Measurements from ENCODE around the gene ZBTB7A. TPM values are rescaled to one million over a fixed set of nuclear protein-coding genes. Genes with fewer than 3 reads are reported as not detected.

Gene ZBTB7A
- total RNA-seq, 4 donors from 2014 or later = 60.3 to 94.2 (median 77.4) TPM

- DNase-seq (ENCODE audit: low spot score in 2 of 2) = no peak
- no peak overlapping the region for H3K4me3 ChIP-seq
- no peaks in the 10 kb centered on the region for H3K9me3 ChIP-seq
- no peaks in the 10 kb centered on the region for H3K27me3 ChIP-seq
- TF ChIP-seq CTCF (IDR thresholded peaks at IDR 0.05) (no peak), POLR2AphosphoS5 (IDR thresholded peaks at IDR 0.05) (no peak), EP300 (IDR thresholded peaks at IDR 0.05) (no peak), POLR2A (IDR thresholded peaks at IDR 0.05) (no peak)
- H3K27ac ChIP-seq = no peak overlapping the region
- H3K36me3 ChIP-seq = peaks cover 69% of the 10 kb centered on the region
- 88% methylated on average over 33 of the region's 33 CpGs for WGBS
- peaks cover 9% of the 10 kb centered on the region for H3K4me1 ChIP-seq
These were observed 28.6 kb downstream of the ZBTB7A start for GRCh38 chr19:4038057-4038456.

GRCh38 chr19:4037301-4037949, 29.3 kb downstream of the ZBTB7A start:
- TF ChIP-seq EP300 (IDR thresholded peaks at IDR 0.05) (no peak), POLR2AphosphoS5 (IDR thresholded peaks at IDR 0.05) (no peak), CTCF (IDR thresholded peaks at IDR 0.05) (no peak), POLR2A (IDR thresholded peaks at IDR 0.05) (no peak)
- Histone ChIP-seq H3K27ac (no peak overlapping the region), H3K27me3 (no peaks in the 10 kb centered on the region), H3K4me1 (peaks cover 4% of the 10 kb centered on the region), H3K4me3 (no peak overlapping the region), H3K36me3 (peaks cover 73% of the 10 kb centered on the region), H3K9me3 (no peaks in the 10 kb centered on the region)
- no peak for DNase-seq (ENCODE audit: low spot score in 2 of 2)
- WGBS = 94% methylated on average over 51 of the region's 54 CpGs

- Histone ChIP-seq H3K9me3 (no peaks in the 10 kb centered on the region), H3K27me3 (no peaks in the 10 kb centered on the region), H3K36me3 (peaks cover 72% of the 10 kb centered on the region), H3K27ac (no peak overlapping the region), H3K4me3 (no peak overlapping the region), H3K4me1 (peaks cover 7% of the 10 kb centered on the region)
- TF ChIP-seq POLR2AphosphoS5 (IDR thresholded peaks at IDR 0.05) = no peak
- TF ChIP-seq EP300 (IDR thresholded peaks at IDR 0.05) = no peak
- no peak for TF ChIP-seq POLR2A (IDR thresholded peaks at IDR 0.05)
- TF ChIP-seq CTCF (IDR thresholded peaks at IDR 0.05) = no peak
- WGBS = 93% methylated on average over 21 of the region's 25 CpGs
- no peak for DNase-seq (ENCODE audit: low spot score in 2 of 2)
These were observed 30.0 kb downstream of the ZBTB7A start for GRCh38 chr19:4036576-4037300.

- Histone ChIP-seq H3K4me3 (no peak overlapping the region), H3K4me1 (peaks cover 7% of the 10 kb centered on the region), H3K27me3 (no peaks in the 10 kb centered on the region), H3K36me3 (peaks cover 69% of the 10 kb centered on the region), H3K9me3 (no peaks in the 10 kb centered on the region), H3K27ac (no peak overlapping the region)
- DNase-seq (ENCODE audit: low spot score in 2 of 2) = no peak
- TF ChIP-seq POLR2AphosphoS5 (IDR thresholded peaks at IDR 0.05) (no peak), CTCF (IDR thresholded peaks at IDR 0.05) (no peak), EP300 (IDR thresholded peaks at IDR 0.05) (no peak), POLR2A (IDR thresholded peaks at IDR 0.05) (no peak)
- WGBS = 84% methylated on average over 10 of the region's 10 CpGs
These were observed 31.1 kb downstream of the ZBTB7A start for GRCh38 chr19:4035582-4035981.

- whole genome bisulfite sequencing = 78% methylated on average over 13 of the region's 19 CpGs
- H3K36me3 ChIP-seq = peaks cover 70% of the 10 kb centered on the region
- H3K4me3 ChIP-seq = no peak overlapping the region
- no peaks in the 10 kb centered on the region for H3K9me3 ChIP-seq
- H3K27ac ChIP-seq = no peak overlapping the region
- H3K4me1 ChIP-seq = peaks cover 7% of the 10 kb centered on the region
- H3K27me3 ChIP-seq = no peaks in the 10 kb centered on the region
- no peak for DNase-seq (ENCODE audit: low spot score in 2 of 2)
- no peak for TF ChIP-seq EP300 (IDR thresholded peaks at IDR 0.05)
- no peak for TF ChIP-seq POLR2AphosphoS5 (IDR thresholded peaks at IDR 0.05)
- no peak for TF ChIP-seq POLR2A (IDR thresholded peaks at IDR 0.05)
- no peak for TF ChIP-seq CTCF (IDR thresholded peaks at IDR 0.05)
These were observed 31.6 kb downstream of the ZBTB7A start for GRCh38 chr19:4035018-4035566.
